LNCaP clone FGC (cell line): ENCODE measurements around the gene ACTRT2.

ENCODE experiments used
- DNase-seq: peaks from one replicate; pipeline ENCODE4 v3.0.0-alpha.2; 2011; ENCODE audit warnings: low read depth
- H3K4me3 ChIP-seq: 2 replicates; pipeline ENCODE4 v1.5.1; 2011; ENCODE audit warnings: mild to moderate bottlenecking, low read depth, low read length, control low read depth
- TF ChIP-seq, protein P1 (sequence below): IDR thresholded peaks from 2 replicates; pipeline ENCODE4 v1.5.1; 2012; ENCODE audit warnings: mild to moderate bottlenecking; ENCODE audit not compliant: control insufficient read depth, insufficient read depth; ENCODE audit errors: extremely low read depth

Gene ACTRT2

DNA sequence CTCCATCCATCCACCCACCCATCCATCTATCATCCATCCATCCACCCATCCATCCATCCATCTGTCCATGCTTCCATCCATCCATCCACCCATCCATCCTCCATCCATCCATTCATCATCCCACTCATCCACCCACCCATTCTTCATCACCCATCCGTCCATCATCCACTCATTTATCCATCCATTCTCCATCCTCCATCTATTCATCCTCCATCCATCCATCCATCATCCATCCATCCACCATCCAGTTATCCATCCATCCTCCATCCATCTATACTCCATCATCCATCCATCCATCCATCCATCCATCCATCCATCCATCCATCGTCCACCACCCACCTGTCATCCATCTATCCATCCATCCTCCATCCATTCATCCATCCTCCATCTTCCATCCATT, 32.1 kb upstream of the ACTRT2 start:
- TF ChIP-seq, protein P1, sequence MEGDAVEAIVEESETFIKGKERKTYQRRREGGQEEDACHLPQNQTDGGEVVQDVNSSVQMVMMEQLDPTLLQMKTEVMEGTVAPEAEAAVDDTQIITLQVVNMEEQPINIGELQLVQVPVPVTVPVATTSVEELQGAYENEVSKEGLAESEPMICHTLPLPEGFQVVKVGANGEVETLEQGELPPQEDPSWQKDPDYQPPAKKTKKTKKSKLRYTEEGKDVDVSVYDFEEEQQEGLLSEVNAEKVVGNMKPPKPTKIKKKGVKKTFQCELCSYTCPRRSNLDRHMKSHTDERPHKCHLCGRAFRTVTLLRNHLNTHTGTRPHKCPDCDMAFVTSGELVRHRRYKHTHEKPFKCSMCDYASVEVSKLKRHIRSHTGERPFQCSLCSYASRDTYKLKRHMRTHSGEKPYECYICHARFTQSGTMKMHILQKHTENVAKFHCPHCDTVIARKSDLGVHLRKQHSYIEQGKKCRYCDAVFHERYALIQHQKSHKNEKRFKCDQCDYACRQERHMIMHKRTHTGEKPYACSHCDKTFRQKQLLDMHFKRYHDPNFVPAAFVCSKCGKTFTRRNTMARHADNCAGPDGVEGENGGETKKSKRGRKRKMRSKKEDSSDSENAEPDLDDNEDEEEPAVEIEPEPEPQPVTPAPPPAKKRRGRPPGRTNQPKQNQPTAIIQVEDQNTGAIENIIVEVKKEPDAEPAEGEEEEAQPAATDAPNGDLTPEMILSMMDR: no peak
- H3K4me3 ChIP-seq: no peak overlapping the region
- no peak for DNase-seq

DNA sequence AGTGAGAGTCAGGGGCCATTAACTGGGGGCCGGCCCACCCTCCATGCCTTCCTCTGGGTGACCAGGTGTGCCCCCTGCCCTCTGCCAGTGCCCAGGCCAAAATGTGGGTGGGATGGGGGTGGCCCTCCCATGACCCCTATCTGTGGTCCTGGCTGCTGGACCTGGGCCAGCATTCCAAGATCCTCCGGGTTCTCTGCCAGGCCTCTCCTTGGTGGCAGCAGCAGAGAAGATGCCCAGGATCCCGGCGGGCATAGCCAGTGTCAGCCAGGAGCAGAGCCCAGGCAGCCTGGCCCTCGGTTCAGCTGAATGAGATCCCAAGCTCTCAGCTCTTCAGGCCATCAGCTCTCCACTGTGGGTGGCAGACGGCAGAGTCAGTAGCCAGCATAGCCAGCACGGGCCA, 31.3 kb upstream of the ACTRT2 start:
- DNase-seq: no peak
- TF ChIP-seq, protein P1: no peak
- no peak overlapping the region for H3K4me3 ChIP-seq

DNA sequence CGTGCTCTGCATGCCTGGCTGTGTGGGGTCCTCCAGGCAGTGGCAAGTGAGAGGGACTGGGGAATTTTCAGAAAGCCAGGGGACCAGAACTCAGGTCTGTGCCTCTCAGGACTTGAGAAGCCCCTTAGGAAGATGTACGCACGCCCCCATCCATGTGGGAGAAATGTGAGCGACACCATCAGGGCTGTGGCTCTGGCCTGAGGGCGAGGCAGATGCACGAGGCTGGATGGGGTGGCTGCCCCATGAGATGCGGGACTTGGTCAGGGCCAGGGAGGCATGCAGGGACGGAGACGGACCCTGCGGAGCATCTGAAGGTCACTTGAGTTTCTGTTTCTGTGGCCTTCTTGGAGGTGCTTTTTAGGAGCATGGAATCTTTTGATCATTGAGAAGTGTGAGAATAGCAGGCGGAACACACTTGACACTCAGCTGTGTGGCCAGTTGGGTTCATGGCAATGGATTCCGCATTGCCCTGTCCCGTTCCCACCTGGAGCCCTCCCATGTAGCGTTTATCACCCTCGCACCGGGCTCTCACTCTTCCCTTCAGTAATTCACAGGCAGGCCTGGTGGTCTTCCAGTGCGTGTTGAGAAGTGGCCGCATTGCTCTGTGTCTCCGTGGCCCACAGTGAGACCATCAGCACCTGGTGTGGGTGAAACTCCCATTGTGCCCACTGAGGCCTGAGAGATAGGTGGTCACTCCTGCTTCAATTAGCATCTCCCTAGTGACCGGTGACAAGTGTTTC, 30.7 kb upstream of the ACTRT2 start:
- H3K4me3 ChIP-seq: no peak overlapping the region
- DNase-seq: no peak
- TF ChIP-seq, protein P1: no peak

DNA sequence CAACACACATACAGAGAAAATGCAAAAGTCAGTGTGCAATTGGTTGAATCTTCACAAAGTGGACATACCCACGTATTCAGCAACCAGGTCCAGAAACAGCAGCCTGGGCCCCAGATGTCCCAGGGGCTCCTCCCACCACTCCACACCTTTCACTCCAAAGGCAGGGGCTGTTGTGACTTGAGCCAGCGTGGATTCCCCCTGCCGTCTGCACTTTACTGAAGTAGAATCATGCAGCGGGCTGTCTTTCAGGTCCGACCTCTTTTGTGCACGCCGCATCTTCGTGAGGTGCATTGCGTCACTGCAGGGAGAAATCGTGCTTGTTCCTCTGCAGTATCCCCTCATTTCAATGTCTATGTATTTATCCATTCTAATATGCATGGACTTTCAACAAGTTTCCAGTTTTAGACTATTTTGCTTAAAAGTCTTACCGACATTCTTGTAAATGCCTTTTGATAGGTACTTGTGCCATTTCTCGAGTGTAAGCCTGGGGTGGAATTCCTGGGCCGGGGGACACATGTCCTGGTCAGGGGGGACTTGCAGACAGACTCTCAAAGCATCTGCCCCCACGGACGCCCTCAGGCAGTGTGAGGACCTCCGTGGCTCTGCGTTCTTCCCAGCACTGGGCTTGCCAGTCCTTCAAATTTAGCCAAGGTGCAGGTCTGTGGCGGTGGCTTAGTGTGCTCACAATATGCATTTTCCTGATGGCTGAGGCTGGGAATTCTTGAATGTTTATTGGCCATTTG, 29.3 kb upstream of the ACTRT2 start:
- TF ChIP-seq, protein P1: no peak

DNA sequence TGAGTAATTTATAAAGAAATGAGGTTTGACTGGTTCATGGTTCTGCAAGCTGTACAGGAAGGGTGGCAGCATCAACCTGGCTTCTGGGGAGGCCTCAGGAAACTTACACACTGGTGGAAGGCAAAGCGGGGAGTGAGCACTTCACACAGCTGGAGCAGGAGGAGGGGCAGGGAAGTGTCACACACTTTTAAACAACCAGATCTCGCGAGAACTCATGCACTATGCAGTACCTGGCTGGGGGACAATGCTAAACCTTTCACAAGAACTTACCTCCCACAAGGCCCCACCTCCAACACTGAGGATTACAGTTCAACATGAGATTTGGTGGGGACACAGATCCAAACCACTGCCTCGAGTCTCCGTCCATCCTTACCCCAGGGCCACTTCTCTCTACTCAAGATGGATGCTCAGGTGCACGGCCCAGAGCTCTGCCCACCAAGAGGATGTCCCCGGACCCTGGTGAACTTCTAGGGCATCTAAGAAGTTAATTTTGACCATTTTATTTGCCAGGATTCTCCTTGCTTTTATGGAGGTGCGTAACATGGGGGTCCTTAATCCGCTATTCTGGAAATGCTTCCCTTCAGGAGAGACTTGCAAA, 22.7 kb upstream of the ACTRT2 start:
- no peak overlapping the region for H3K4me3 ChIP-seq
- DNase-seq: no peak
- TF ChIP-seq, protein P1: no peak

More for the DNA sequence above, 29.3 kb upstream of the ACTRT2 start:
- DNase-seq: no peak
- no peak overlapping the region for H3K4me3 ChIP-seq

DNA sequence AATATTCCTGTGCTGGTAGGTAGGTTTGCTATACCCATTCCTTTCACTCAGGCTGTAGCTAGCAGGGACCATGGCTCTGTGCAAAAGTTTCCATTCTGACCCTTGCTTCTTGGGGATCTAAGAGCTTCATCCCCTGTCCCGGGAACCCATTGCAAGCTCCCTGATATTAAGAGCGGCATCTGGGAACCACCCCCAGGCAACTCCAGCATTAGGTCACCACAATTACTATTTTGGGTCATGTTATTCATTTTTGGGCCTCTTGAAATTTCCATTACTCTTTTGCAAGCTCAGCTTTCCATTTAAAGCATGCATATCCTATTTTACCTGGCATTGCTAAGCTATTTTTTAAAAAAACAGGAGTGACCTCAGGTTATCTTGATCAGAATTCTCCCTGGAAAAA, 22.1 kb upstream of the ACTRT2 start:
- TF ChIP-seq, protein P1: no peak
- DNase-seq: no peak
- H3K4me3 ChIP-seq: no peak overlapping the region

DNA sequence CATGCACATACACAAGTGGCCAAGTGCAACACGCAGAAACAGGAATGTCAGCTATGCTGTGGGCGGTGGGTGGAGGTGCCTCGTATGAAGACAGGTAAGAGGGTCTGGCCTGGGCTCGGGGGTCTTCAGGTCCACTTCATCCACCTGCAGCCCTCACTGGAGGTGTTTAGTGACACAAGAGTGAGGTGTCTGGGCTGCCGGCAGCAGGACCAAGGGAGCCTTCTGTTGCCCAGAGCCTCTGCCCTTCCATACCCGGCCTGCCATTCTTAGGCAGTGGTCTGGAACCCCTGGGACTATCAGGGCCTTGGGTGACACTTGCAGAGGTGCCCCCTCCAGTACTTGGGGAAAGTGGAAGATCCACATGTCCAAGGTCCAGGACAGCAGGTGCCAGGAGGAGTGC, 21.7 kb upstream of the ACTRT2 start:
- H3K4me3 ChIP-seq: no peak overlapping the region
- TF ChIP-seq, protein P1: no peak
- no peak for DNase-seq
